GM12873 (cell line): ENCODE measurements around the gene CLC.

ENCODE experiments used
- CTCF ChIP-seq: IDR thresholded peaks from 2 replicates; pipeline ENCODE4 v1.5.1; 2012; ENCODE audit warnings: low read depth, mild to moderate bottlenecking, moderate library complexity, low read length, control low read depth; ENCODE audit not compliant: insufficient read depth; ENCODE audit errors: missing control alignments

Gene CLC

GRCh38 chr19:39754971-39755370 lies 17.1 kb upstream of the CLC start:
- TF ChIP-seq CTCF, result no peak

GRCh38 chr19:39754544-39754943 lies 16.7 kb upstream of the CLC start:
- no peak for TF ChIP-seq CTCF

- TF ChIP-seq CTCF, result no peak
These were observed 15.0 kb upstream of the CLC start for GRCh38 chr19:39752795-39753194.

- no peak for TF ChIP-seq CTCF
These were observed 14.6 kb upstream of the CLC start for GRCh38 chr19:39752390-39752789.

GRCh38 chr19:39749981-39750380 lies 12.2 kb upstream of the CLC start:
- no peak for TF ChIP-seq CTCF

DNA sequence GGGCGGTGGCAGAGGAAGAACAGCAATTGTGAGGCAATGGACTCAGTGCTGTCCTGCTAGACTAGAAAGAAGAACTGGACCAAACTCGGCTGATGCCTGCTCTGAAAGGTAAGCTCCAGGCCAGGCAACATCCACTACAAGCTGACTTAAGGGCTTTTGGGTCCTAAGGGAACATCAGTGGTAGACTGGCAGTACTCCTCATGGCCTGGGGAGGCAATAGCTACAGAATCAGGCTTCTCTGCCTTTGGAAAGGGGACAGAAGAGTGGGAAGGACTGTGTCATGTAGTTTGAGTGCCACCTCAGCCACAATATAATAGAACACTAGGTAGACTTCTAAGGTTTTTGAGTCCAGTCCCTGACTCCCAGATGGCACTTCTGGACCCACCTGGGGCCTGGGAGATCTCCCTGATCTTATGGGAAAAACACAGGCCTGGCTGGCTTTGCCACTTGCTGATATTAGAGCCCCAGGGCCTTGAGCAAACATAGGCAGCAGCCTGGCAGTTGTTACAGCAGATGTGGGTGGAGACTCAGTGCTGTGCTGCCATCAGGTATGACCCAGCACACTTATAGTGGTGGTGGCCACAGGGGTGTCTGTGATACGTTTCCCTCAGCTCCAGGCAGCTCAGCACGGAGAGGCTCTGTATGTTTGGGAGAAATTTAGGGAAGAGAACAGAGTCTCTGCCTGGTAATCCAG lies 9.2 kb upstream of the CLC start:
- TF ChIP-seq CTCF, result peak; percentile 12

- TF ChIP-seq CTCF, result no peak
These were observed 7.8 kb upstream of the CLC start for GRCh38 chr19:39745643-39746042.

GRCh38 chr19:39740395-39740794 lies 2.6 kb upstream of the CLC start:
- no peak for TF ChIP-seq CTCF
